GM03348 (cell line): Measurements from ENCODE around the gene HMCN1.
"Not testable (repeated sequence)": the region's sequence is repeated elsewhere in the genome, so short reads cannot be mapped to it uniquely, and the experiment has no call there.

ENCODE experiments used
- DNase-seq: peaks from one replicate; pipeline ENCODE4 v3.0.0; 2012; ENCODE audit warnings: low spot score

The HMCN1 gene

GRCh38 chr1:186202776-186203175 is 468.6 kb downstream of the HMCN1 start:
- no peak for DNase-seq

- no peak for DNase-seq
Measured at GRCh38 chr1:186206048-186206570, 471.9 kb downstream of the HMCN1 start.

GRCh38 chr1:186207391-186208085 is 473.3 kb downstream of the HMCN1 start:
- peak; percentile 51 for DNase-seq

GRCh38 chr1:186208405-186209129 is 474.4 kb downstream of the HMCN1 start:
- peak; percentile 32 for DNase-seq

- DNase-seq = no peak
Measured at GRCh38 chr1:186210258-186210657, 476.1 kb downstream of the HMCN1 start.

GRCh38 chr1:186211583-186211982 is 477.4 kb downstream of the HMCN1 start:
- DNase-seq = not testable (repeated sequence)

- peak; percentile 82 for DNase-seq
Measured at GRCh38 chr1:186212568-186213224, 478.5 kb downstream of the HMCN1 start.

- DNase-seq = no peak
Measured at GRCh38 chr1:186213225-186213607, 479.0 kb downstream of the HMCN1 start.

GRCh38 chr1:186214791-186215190 is 480.6 kb downstream of the HMCN1 start:
- peak; percentile 5 for DNase-seq

- DNase-seq = no peak
Measured at GRCh38 chr1:186215636-186216035, 481.4 kb downstream of the HMCN1 start.

GRCh38 chr1:186218654-186219352 is 484.6 kb downstream of the HMCN1 start:
- no peak for DNase-seq

- DNase-seq = no peak
Measured at GRCh38 chr1:186220067-186220466, 485.9 kb downstream of the HMCN1 start.

- DNase-seq = no peak
Measured at GRCh38 chr1:186220911-186221310, 486.7 kb downstream of the HMCN1 start.

- no peak for DNase-seq
Measured at GRCh38 chr1:186225096-186225495, 490.9 kb downstream of the HMCN1 start.

GRCh38 chr1:186228749-186229148 is 494.6 kb downstream of the HMCN1 start:
- DNase-seq = no peak

- no peak for DNase-seq
Measured at GRCh38 chr1:186231861-186232436, 497.8 kb downstream of the HMCN1 start.

- no peak for DNase-seq
Measured at GRCh38 chr1:186234976-186235686, 500.9 kb downstream of the HMCN1 start.

- no peak for DNase-seq
Measured at GRCh38 chr1:186235696-186236095, 501.5 kb downstream of the HMCN1 start.

- peak; percentile 86 for DNase-seq
Measured at GRCh38 chr1:186236921-186237320, 502.7 kb downstream of the HMCN1 start.

- peak; percentile 19 for DNase-seq
Measured at GRCh38 chr1:186239171-186239570, 505.0 kb downstream of the HMCN1 start.

GRCh38 chr1:186240436-186240835 is 506.2 kb downstream of the HMCN1 start:
- DNase-seq = no peak
